Mesothelial cell of epicardium (in vitro differentiated cells): ENCODE results near the gene ACER3. TPM values are rescaled to one million over a fixed set of nuclear protein-coding genes. Genes with fewer than 3 reads are reported as not detected.

Source experiments
- DNase-seq, 2 experiments: peaks; one replicate each; pipeline ENCODE4 v3.0.0; 2021; ENCODE audit warnings: low spot score in 2 of 2; ENCODE audit not compliant: unreplicated experiment in 2 of 2
- H3K27ac Mint-ChIP-seq: 2 replicates; pipeline ENCODE4 v1.8.0; 2021; ENCODE audit warnings: mixed read lengths
- H3K27me3 Mint-ChIP-seq: 2 replicates; pipeline ENCODE4 v1.8.0; 2021; ENCODE audit warnings: low read depth, mixed read lengths
- H3K36me3 Mint-ChIP-seq: 2 replicates; pipeline ENCODE4 v1.8.0; 2021; ENCODE audit warnings: mixed read lengths
- H3K4me1 Mint-ChIP-seq: 2 replicates; pipeline ENCODE4 v1.8.0; 2021; ENCODE audit warnings: mixed read lengths
- H3K4me3 Mint-ChIP-seq: 2 replicates; pipeline ENCODE4 v1.8.0; 2021; ENCODE audit warnings: mild to moderate bottlenecking, moderate library complexity, mixed read lengths
- H3K9me3 Mint-ChIP-seq: 2 replicates; pipeline ENCODE4 v1.8.0; 2021; ENCODE audit warnings: mixed read lengths
- CTCF ChIP-seq: fragments of 200-600 bp; sonication (generic); IDR thresholded peaks from one replicate; pipeline ENCODE4 v1.5.0; 2021; ENCODE audit warnings: antibody characterized with exemption; ENCODE audit not compliant: unreplicated experiment
- total RNA-seq: library from RNA; stranded (reverse); gene quantifications from 3 replicates; pipeline ENCODE4 v1.2.1, GENCODE V29; 2021

ACER3 gene
- total RNA-seq, 1 donor from 2014 or later: 17.5 TPM

GRCh38 chr11:76984743-76985142 lies 124.0 kb downstream of the ACER3 start:
- no peaks in the 10 kb centered on the region for H3K9me3 Mint-ChIP-seq
- no peak overlapping the region for H3K27ac Mint-ChIP-seq
- no peak for TF ChIP-seq CTCF

GRCh38 chr11:76987203-76987602 lies 126.5 kb downstream of the ACER3 start:
- Mint-ChIP-seq H3K9me3 (no peaks in the 10 kb centered on the region), H3K4me3 (no peak overlapping the region), H3K27ac (no peak overlapping the region), H3K27me3 (no peaks in the 10 kb centered on the region), H3K4me1 (peaks cover 3% of the 10 kb centered on the region), H3K36me3 (peaks cover 1% of the 10 kb centered on the region)
- no peak for TF ChIP-seq CTCF
- no peak for DNase-seq

More at GRCh38 chr11:76984743-76985142, 124.0 kb downstream of the ACER3 start:
- Mint-ChIP-seq H3K4me1 (peaks cover 3% of the 10 kb centered on the region), H3K27me3 (no peaks in the 10 kb centered on the region), H3K36me3 (peaks cover 1% of the 10 kb centered on the region), H3K4me3 (no peak overlapping the region)
- DNase-seq: no peak

- no peak overlapping the region for H3K4me3 Mint-ChIP-seq
- no peaks in the 10 kb centered on the region for H3K27me3 Mint-ChIP-seq
- DNase-seq: no peak
- no peak for TF ChIP-seq CTCF
- H3K9me3 Mint-ChIP-seq: no peaks in the 10 kb centered on the region
- no peak overlapping the region for H3K27ac Mint-ChIP-seq
- H3K36me3 Mint-ChIP-seq: peaks cover 1% of the 10 kb centered on the region
- H3K4me1 Mint-ChIP-seq: no peaks in the 10 kb centered on the region
Observed at GRCh38 chr11:76990628-76991027, 129.9 kb downstream of the ACER3 start.

GRCh38 chr11:76995081-76995576 lies 134.4 kb downstream of the ACER3 start:
- Mint-ChIP-seq H3K27me3 (no peaks in the 10 kb centered on the region), H3K36me3 (peaks cover 9% of the 10 kb centered on the region), H3K27ac (no peak overlapping the region), H3K4me3 (no peak overlapping the region), H3K9me3 (peaks cover 5% of the 10 kb centered on the region), H3K4me1 (no peaks in the 10 kb centered on the region)
- TF ChIP-seq CTCF: no peak
- DNase-seq: no peak

- H3K36me3 Mint-ChIP-seq: peaks cover 10% of the 10 kb centered on the region
- TF ChIP-seq CTCF: no peak
- H3K27ac Mint-ChIP-seq: no peak overlapping the region
- H3K4me1 Mint-ChIP-seq: no peaks in the 10 kb centered on the region
- no peak for DNase-seq
- peaks cover 5% of the 10 kb centered on the region for H3K9me3 Mint-ChIP-seq
- H3K4me3 Mint-ChIP-seq: no peak overlapping the region
- H3K27me3 Mint-ChIP-seq: no peaks in the 10 kb centered on the region
Observed at GRCh38 chr11:76997512-76997911, 136.8 kb downstream of the ACER3 start.

GRCh38 chr11:76999597-76999996 lies 138.9 kb downstream of the ACER3 start:
- Mint-ChIP-seq H3K27me3 (no peaks in the 10 kb centered on the region), H3K27ac (no peak overlapping the region), H3K9me3 (peaks cover 20% of the 10 kb centered on the region), H3K4me1 (no peaks in the 10 kb centered on the region), H3K36me3 (peaks cover 25% of the 10 kb centered on the region), H3K4me3 (no peak overlapping the region)
- DNase-seq: no peak
- TF ChIP-seq CTCF: no peak
